H9 (cell line): ENCODE results near the gene HOXD12. TPM values are rescaled to one million over a fixed set of nuclear protein-coding genes. Genes with fewer than 3 reads are reported as not detected.

Experiments used
- DNase-seq: peaks from one replicate; pipeline ENCODE4 v3.0.0-alpha.2; 2017
- H2AFZ ChIP-seq: one replicate; pipeline ENCODE4 v1.6.1; 2013; ENCODE audit warnings: mild to moderate bottlenecking, low read length, control low read depth, moderate library complexity
- H2AK5ac ChIP-seq: 2 replicates; pipeline ENCODE4 v1.6.1; 2013; ENCODE audit warnings: low read length, control low read depth, mixed read lengths; ENCODE audit not compliant: insufficient read length
- H2BK120ac ChIP-seq: one replicate; pipeline ENCODE4 v1.6.1; 2013; ENCODE audit warnings: low read depth, mild to moderate bottlenecking, low read length, control low read depth, inconsistent platforms; ENCODE audit not compliant: poor library complexity, severe bottlenecking
- H2BK12ac ChIP-seq: 2 replicates; pipeline ENCODE4 v1.6.1; 2013; ENCODE audit warnings: low read length, control low read depth, mixed read lengths, low read depth; ENCODE audit not compliant: insufficient read length
- H2BK15ac ChIP-seq: 2 replicates; pipeline ENCODE4 v1.6.1; 2013; ENCODE audit warnings: low read depth, low read length, control low read depth
- H2BK20ac ChIP-seq: one replicate; pipeline ENCODE4 v1.6.1; 2013; ENCODE audit warnings: low read depth, mild to moderate bottlenecking, low read length, control low read depth, inconsistent platforms; ENCODE audit not compliant: poor library complexity, severe bottlenecking
- H2BK5ac ChIP-seq: 2 replicates; pipeline ENCODE4 v1.6.1; 2013; ENCODE audit warnings: low read length, control low read depth, mixed read lengths; ENCODE audit not compliant: insufficient read length
- H3K14ac ChIP-seq: 2 replicates; pipeline ENCODE4 v1.6.1; 2013; ENCODE audit warnings: low read length, control low read depth; ENCODE audit not compliant: insufficient read depth
- H3K18ac ChIP-seq: 2 replicates; pipeline ENCODE4 v1.6.1; 2013; ENCODE audit warnings: low read depth, mild to moderate bottlenecking, mixed read lengths, low read length, control low read depth; ENCODE audit not compliant: insufficient read length
- H3K23ac ChIP-seq: 2 replicates; pipeline ENCODE4 v1.6.1; 2013; ENCODE audit warnings: low read length, control low read depth, mixed read lengths, low read depth; ENCODE audit not compliant: insufficient read length
- H3K23me2 ChIP-seq: 2 replicates; pipeline ENCODE4 v1.6.1; 2013; ENCODE audit warnings: low read depth, mild to moderate bottlenecking, mixed read lengths, low read length, control low read depth; ENCODE audit not compliant: insufficient read length, poor library complexity, severe bottlenecking
- H3K27ac ChIP-seq: 2 replicates; pipeline ENCODE4 v1.5.1; 2013; ENCODE audit warnings: low read length, control low read depth, mixed read lengths, low read depth; ENCODE audit not compliant: insufficient read length
- H3K27me3 ChIP-seq: 2 replicates; pipeline ENCODE4 v1.6.1; 2013; ENCODE audit warnings: low read length, control low read depth, inconsistent platforms; ENCODE audit not compliant: insufficient read depth
- H3K4ac ChIP-seq: 2 replicates; pipeline ENCODE4 v1.6.1; 2013; ENCODE audit warnings: low read depth, mild to moderate bottlenecking, control low read depth, inconsistent platforms, low read length, moderate library complexity
- H3K4me1 ChIP-seq: 2 replicates; pipeline ENCODE4 v1.6.1; 2013; ENCODE audit warnings: low read length, control low read depth, inconsistent platforms; ENCODE audit not compliant: insufficient read depth
- H3K4me2 ChIP-seq: 2 replicates; pipeline ENCODE4 v1.6.1; 2013; ENCODE audit warnings: low read length, control low read depth, mixed read lengths; ENCODE audit not compliant: insufficient read length, insufficient read depth
- H3K56ac ChIP-seq: 2 replicates; pipeline ENCODE4 v1.6.1; 2013; ENCODE audit warnings: low read depth, mild to moderate bottlenecking, mixed read lengths, low read length, control low read depth; ENCODE audit not compliant: insufficient read length
- H3K79me1 ChIP-seq: 2 replicates; pipeline ENCODE4 v1.6.1; 2013; ENCODE audit warnings: low read depth, mild to moderate bottlenecking, moderate library complexity, low read length, control low read depth, inconsistent platforms; ENCODE audit not compliant: insufficient read depth, poor library complexity, severe bottlenecking
- H3K79me2 ChIP-seq: 2 replicates; pipeline ENCODE4 v1.6.1; 2013; ENCODE audit warnings: low read length, control low read depth, inconsistent platforms; ENCODE audit not compliant: insufficient read depth
- H3K9ac ChIP-seq: 2 replicates; pipeline ENCODE4 v1.6.1; 2013; ENCODE audit warnings: low read length, control low read depth, mixed read lengths; ENCODE audit not compliant: insufficient read length; ENCODE audit errors: extremely low read depth
- H3K9me3 ChIP-seq: one replicate; pipeline ENCODE4 v1.6.1; 2013; ENCODE audit warnings: low read depth, low read length, inconsistent platforms; ENCODE audit not compliant: control insufficient read depth
- H3T11ph ChIP-seq: one replicate; pipeline ENCODE4 v1.6.1; 2013; ENCODE audit warnings: mild to moderate bottlenecking, low read length, control low read depth, inconsistent platforms
- H4K20me1 ChIP-seq: one replicate; pipeline ENCODE4 v1.6.1; 2013; ENCODE audit not compliant: control insufficient read depth, insufficient read length, insufficient read depth
- H4K5ac ChIP-seq: 2 replicates; pipeline ENCODE4 v1.6.1; 2013; ENCODE audit warnings: low read depth, mild to moderate bottlenecking, mixed read lengths, low read length, control low read depth; ENCODE audit not compliant: insufficient read length
- H4K8ac ChIP-seq: replicated peaks from 2 replicates; pipeline ENCODE4 v1.6.1; 2013; ENCODE audit warnings: low read length, control low read depth, mixed read lengths, low read depth; ENCODE audit not compliant: insufficient read length
- H4K91ac ChIP-seq: 2 replicates; pipeline ENCODE4 v1.6.1; 2013; ENCODE audit warnings: low read depth, mild to moderate bottlenecking, moderate library complexity, mixed read lengths, low read length, control low read depth; ENCODE audit not compliant: insufficient read length
- H3K27ac Mint-ChIP-seq, 3 experiments: 2 replicates in 2 of 3; 3 replicates in 1 of 3; pipeline ENCODE4 v1.8.0; 2020 to 2021; ENCODE audit warnings: mixed read lengths in 3 of 3, mild to moderate bottlenecking in 1 of 3, moderate library complexity in 1 of 3
- H3K27me3 Mint-ChIP-seq: 2 replicates; pipeline ENCODE4 v1.8.0; 2021; ENCODE audit warnings: low read depth, mild to moderate bottlenecking, moderate library complexity, mixed read lengths
- H3K36me3 Mint-ChIP-seq, 3 experiments: 2 replicates in 2 of 3; 3 replicates in 1 of 3; pipeline ENCODE4 v1.8.0; 2020 to 2021; ENCODE audit warnings: low read depth in 3 of 3, mixed read lengths in 3 of 3; ENCODE audit not compliant: insufficient read depth in 1 of 3
- H3K4me1 Mint-ChIP-seq, 2 experiments: 2 replicates each; pipeline ENCODE4 v1.8.0; 2020; ENCODE audit warnings: mixed read lengths in 2 of 2
- H3K4me3 Mint-ChIP-seq, 2 experiments: 2 replicates in 1 of 2; 3 replicates in 1 of 2; pipeline ENCODE4 v1.8.0; 2020 to 2021; ENCODE audit warnings: mild to moderate bottlenecking in 2 of 2, mixed read lengths in 2 of 2, moderate library complexity in 1 of 2
- H3K9me3 Mint-ChIP-seq, 2 experiments: 2 replicates in 1 of 2; 3 replicates in 1 of 2; pipeline ENCODE4 v1.8.0; 2020; ENCODE audit warnings: mild to moderate bottlenecking in 2 of 2, mixed read lengths in 2 of 2, moderate library complexity in 1 of 2
- WGBS: extraction: QIAGEN DNeasy Blood & Tissue Kit; methylation state at CpG from one replicate; pipeline ENCODE4 v1.1.7; 2013; ENCODE audit warnings: missing lambda C conversion rate, low lambda C conversion rate, mixed read lengths; ENCODE audit not compliant: insufficient read length; ENCODE audit errors: extremely low coverage; 5-methylcytosine and 5-hydroxymethylcytosine counted together
- total RNA-seq: library from RNA; stranded (reverse); gene quantifications from 2 replicates; pipeline ENCODE4 v1.2.1, GENCODE V29; 2021
- TF ChIP-seq, protein P1 (sequence below): fragments of 200-600 bp; sonication (generic); conservative IDR thresholded peaks from 3 replicates; pipeline ENCODE4 v1.8.0; 2021; ENCODE audit warnings: antibody characterized with exemption, mild to moderate bottlenecking

HOXD12 gene
- total RNA-seq, 1 experiment from 2014 or later = not detected

DNA sequence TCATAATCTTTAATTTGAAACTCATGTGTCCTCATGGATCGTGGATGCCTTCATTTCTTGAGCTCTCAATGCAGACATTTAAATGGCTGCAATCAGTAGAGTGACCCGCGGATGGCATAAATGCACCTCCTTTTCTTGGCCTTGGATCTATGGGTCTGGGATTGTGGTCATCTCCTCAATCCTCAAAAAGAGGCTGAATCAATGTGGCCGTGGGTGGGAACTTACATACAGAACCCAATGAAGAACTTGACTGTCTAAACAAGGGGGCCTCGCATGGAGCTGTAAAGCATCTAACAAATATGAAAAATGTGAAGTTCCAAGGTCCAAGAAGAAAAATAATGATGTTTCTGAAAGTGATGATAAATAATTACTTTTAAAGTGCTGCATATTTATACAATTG is 4.2 kb upstream of the HOXD12 start:
- no peak for DNase-seq
- Mint-ChIP-seq H3K9me3 (peaks cover 4 to 28% of the 10 kb centered on the region in 2 experiments; a peak in 4 of 5 replicates), H3K27ac (no peak overlapping the region), H3K27me3 (peaks cover 97% of the 10 kb centered on the region), H3K4me3 (no peak overlapping the region; a peak in 1 of 5 replicates), H3K4me1 (peaks cover 30 to 44% of the 10 kb centered on the region in 2 experiments), H3K36me3 (peaks cover 0 to 3% (median 0%) of the 10 kb centered on the region in 3 experiments; a peak in 2 of 7 replicates)
- TF ChIP-seq, protein P1, sequence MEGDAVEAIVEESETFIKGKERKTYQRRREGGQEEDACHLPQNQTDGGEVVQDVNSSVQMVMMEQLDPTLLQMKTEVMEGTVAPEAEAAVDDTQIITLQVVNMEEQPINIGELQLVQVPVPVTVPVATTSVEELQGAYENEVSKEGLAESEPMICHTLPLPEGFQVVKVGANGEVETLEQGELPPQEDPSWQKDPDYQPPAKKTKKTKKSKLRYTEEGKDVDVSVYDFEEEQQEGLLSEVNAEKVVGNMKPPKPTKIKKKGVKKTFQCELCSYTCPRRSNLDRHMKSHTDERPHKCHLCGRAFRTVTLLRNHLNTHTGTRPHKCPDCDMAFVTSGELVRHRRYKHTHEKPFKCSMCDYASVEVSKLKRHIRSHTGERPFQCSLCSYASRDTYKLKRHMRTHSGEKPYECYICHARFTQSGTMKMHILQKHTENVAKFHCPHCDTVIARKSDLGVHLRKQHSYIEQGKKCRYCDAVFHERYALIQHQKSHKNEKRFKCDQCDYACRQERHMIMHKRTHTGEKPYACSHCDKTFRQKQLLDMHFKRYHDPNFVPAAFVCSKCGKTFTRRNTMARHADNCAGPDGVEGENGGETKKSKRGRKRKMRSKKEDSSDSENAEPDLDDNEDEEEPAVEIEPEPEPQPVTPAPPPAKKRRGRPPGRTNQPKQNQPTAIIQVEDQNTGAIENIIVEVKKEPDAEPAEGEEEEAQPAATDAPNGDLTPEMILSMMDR = no peak
- no CpG with 5 or more reads among the region's 5 CpGs for WGBS
- peaks cover 5% of the 10 kb centered on the region for H3K23me2 ChIP-seq
- no peak overlapping the region for H2BK15ac ChIP-seq
- peaks cover 6% of the 10 kb centered on the region for H3K4me1 ChIP-seq
- H3K79me2 ChIP-seq = no peaks in the 10 kb centered on the region
- H3T11ph ChIP-seq = no peak overlapping the region
- no peak overlapping the region for H2AFZ ChIP-seq
- no peak overlapping the region for H3K4me2 ChIP-seq
- no peak overlapping the region for H4K91ac ChIP-seq
- peaks cover 83% of the 10 kb centered on the region for H3K27me3 ChIP-seq
- H3K27ac ChIP-seq = no peak overlapping the region
- no peak overlapping the region for H2BK120ac ChIP-seq
- H4K5ac ChIP-seq = no peak overlapping the region
- H2BK20ac ChIP-seq = no peak overlapping the region
- H3K4ac ChIP-seq = no peak overlapping the region
- no peak overlapping the region for H3K14ac ChIP-seq
- no peak overlapping the region for H4K8ac ChIP-seq
- no peak overlapping the region for H2BK12ac ChIP-seq
- H3K9me3 ChIP-seq = no peaks in the 10 kb centered on the region
- H2AK5ac ChIP-seq = no peak overlapping the region
- H3K18ac ChIP-seq = no peak overlapping the region
- no peak overlapping the region for H3K9ac ChIP-seq
- no peak overlapping the region for H2BK5ac ChIP-seq
- H3K79me1 ChIP-seq = no peaks in the 10 kb centered on the region
- no peak overlapping the region for H3K23ac ChIP-seq
- H3K56ac ChIP-seq = no peak overlapping the region
- no peaks in the 10 kb centered on the region for H4K20me1 ChIP-seq
